H1 (cell line): ENCODE measurements around the gene PYGB. TPM values are rescaled to one million over a fixed set of nuclear protein-coding genes. Genes with fewer than 3 reads are reported as not detected.
A peak's percentile ranks its signal among the peaks of the same experiment; 100 is the strongest.

Experiments used
- CTCF ChIA-PET: fragments of 300-600 bp; sonication (Branson Sonifier 250); formaldehyde crosslinking; loops from one replicate; lab custom pipeline; 2021; ENCODE audit not compliant: partially characterized antibody; lab: Charles Lee
- POLR2A ChIA-PET: fragments of 300-600 bp; sonication (Branson Sonifier 250); formaldehyde crosslinking; loops from one replicate; lab custom pipeline; 2021; ENCODE audit warnings: inconsistent platforms; ENCODE audit not compliant: partially characterized antibody; lab: Charles Lee
- DNase-seq, 2 experiments: peaks; one replicate each; pipeline versions ENCODE4 v3.0.0 to v3.0.0-alpha.2; 2010 to 2022; ENCODE audit warnings: low spot score in 2 of 2, low read depth in 1 of 2, mixed read lengths in 1 of 2
- FAIRE-seq: peaks from 2 replicates; lab custom pipeline; 2011; peaks lifted over from hg19 to GRCh38; lab: Jason Lieb, UNC
- H2AFZ ChIP-seq: 2 replicates; pipeline ENCODE4 v1.8.1; 2012; ENCODE audit warnings: low read length, inconsistent platforms
- H2AK5ac ChIP-seq: 2 replicates; pipeline ENCODE4 v1.6.1; 2013; ENCODE audit warnings: low read depth, low read length
- H2BK120ac ChIP-seq: replicated peaks from 2 replicates; pipeline ENCODE3; 2013; ENCODE audit warnings: low read depth, low read length, inconsistent platforms
- H2BK12ac ChIP-seq: 2 replicates; pipeline ENCODE4 v1.6.1; 2013; ENCODE audit warnings: low read depth, low read length
- H2BK15ac ChIP-seq: 2 replicates; pipeline ENCODE4 v1.6.1; 2013; ENCODE audit warnings: low read length
- H2BK20ac ChIP-seq: 2 replicates; pipeline ENCODE4 v1.6.1; 2013; ENCODE audit warnings: low read length
- H2BK5ac ChIP-seq: 2 replicates; pipeline ENCODE4 v1.6.1; 2013; ENCODE audit warnings: low read depth, low read length
- H3K14ac ChIP-seq: 2 replicates; pipeline ENCODE4 v1.6.1; 2013; ENCODE audit warnings: inconsistent platforms; ENCODE audit not compliant: insufficient read length
- H3K18ac ChIP-seq: 2 replicates; pipeline ENCODE4 v1.6.1; 2013; ENCODE audit warnings: low read length; ENCODE audit errors: extremely low read depth
- H3K23ac ChIP-seq: 2 replicates; pipeline ENCODE4 v1.6.1; 2013; ENCODE audit warnings: inconsistent platforms; ENCODE audit not compliant: insufficient read length
- H3K23me2 ChIP-seq: 2 replicates; pipeline ENCODE4 v1.6.1; 2013; ENCODE audit warnings: low read depth, low read length
- H3K27ac ChIP-seq: 2 replicates; pipeline ENCODE4 v1.6.1; 2011; ENCODE audit warnings: low read depth, low read length, inconsistent platforms
- H3K27me3 ChIP-seq, 4 experiments: replicated peaks in 1 of 4; 1 replicate in 1 of 4; 2 replicates in 3 of 4; pipeline versions ENCODE4 v1.6.1 to v1.8.1; 2011 to 2013; ENCODE audit warnings: low read length in 3 of 4, mild to moderate bottlenecking in 3 of 4, inconsistent platforms in 2 of 4, mixed read lengths in 2 of 4, moderate library complexity in 1 of 4; ENCODE audit not compliant: control insufficient read depth in 3 of 4, insufficient read depth in 3 of 4; ENCODE audit errors: extremely low read depth in 1 of 4
- H3K36me3 ChIP-seq, 4 experiments: 2 replicates each; pipeline versions ENCODE4 v1.6.1 to v1.8.1; 2011 to 2013; ENCODE audit warnings: mild to moderate bottlenecking in 4 of 4, low read length in 3 of 4, moderate library complexity in 2 of 4, control low read depth in 1 of 4, inconsistent platforms in 1 of 4; ENCODE audit not compliant: insufficient read depth in 4 of 4, control insufficient read depth in 2 of 4
- H3K4ac ChIP-seq: replicated peaks from 2 replicates; pipeline ENCODE3; 2013; ENCODE audit warnings: low read length, low read depth, mixed read lengths, inconsistent platforms; ENCODE audit not compliant: insufficient read length
- H3K4me1 ChIP-seq, 4 experiments: replicated peaks in 1 of 4; 1 replicate in 1 of 4; 2 replicates in 3 of 4; pipeline versions ENCODE4 v1.6.1 to v1.8.1; 2011 to 2013; ENCODE audit warnings: low read length in 3 of 4, inconsistent platforms in 2 of 4, mixed read lengths in 1 of 4; ENCODE audit not compliant: insufficient read depth in 4 of 4, control insufficient read depth in 3 of 4
- H3K4me2 ChIP-seq, 2 experiments: 2 replicates each; pipeline versions ENCODE4 v1.6.1 to v1.8.1; 2011 to 2013; ENCODE audit warnings: low read depth in 2 of 2, low read length in 2 of 2, control low read depth in 1 of 2, inconsistent platforms in 1 of 2, mild to moderate bottlenecking in 1 of 2; ENCODE audit not compliant: insufficient read depth in 1 of 2
- H3K4me3 ChIP-seq, 4 experiments: fragments of 200-600, 300-600 bp in 1 of 4; sonication (generic), shearing (Covaris generic), sonication (Bioruptor Twin) in 1 of 4; 2 replicates each; pipeline versions ENCODE4 v1.5.1 to v1.8.1; 2011 to 2016; ENCODE audit warnings: low read length in 4 of 4, low read depth in 3 of 4, control low read depth in 2 of 4, inconsistent platforms in 2 of 4, mild to moderate bottlenecking in 2 of 4, mixed read lengths in 1 of 4, moderate library complexity in 1 of 4; ENCODE audit not compliant: insufficient read depth in 2 of 4; ENCODE audit errors: extremely low read depth in 1 of 4
- H3K56ac ChIP-seq: replicated peaks from 2 replicates; pipeline ENCODE3; 2013; ENCODE audit warnings: low read depth, mild to moderate bottlenecking, mixed read lengths, low read length, inconsistent platforms; ENCODE audit not compliant: insufficient read length
- H3K79me1 ChIP-seq: 2 replicates; pipeline ENCODE4 v1.6.1; 2013; ENCODE audit warnings: low read depth, low read length, control low read depth
- H3K79me2 ChIP-seq, 2 experiments: 2 replicates each; pipeline versions ENCODE4 v1.6.1 to v1.8.1; 2012 to 2013; ENCODE audit warnings: low read length in 2 of 2, mild to moderate bottlenecking in 2 of 2, inconsistent platforms in 1 of 2; ENCODE audit not compliant: insufficient read depth in 2 of 2, control insufficient read depth in 1 of 2
- H3K9ac ChIP-seq, 4 experiments: replicated peaks in 1 of 4; 1 replicate in 1 of 4; 2 replicates in 3 of 4; pipeline versions ENCODE4 v1.6.1 to v1.8.1; 2011 to 2013; ENCODE audit warnings: low read depth in 3 of 4, low read length in 3 of 4, control low read depth in 2 of 4, mild to moderate bottlenecking in 2 of 4, moderate library complexity in 2 of 4, inconsistent platforms in 1 of 4; ENCODE audit errors: extremely low read depth in 1 of 4
- H3K9me3 ChIP-seq, 2 experiments: 2 replicates each; pipeline versions ENCODE4 v1.6.1 to v1.8.1; 2012 to 2013; ENCODE audit warnings: mild to moderate bottlenecking in 2 of 2, moderate library complexity in 2 of 2, control low read depth in 1 of 2, inconsistent platforms in 1 of 2, low read depth in 1 of 2, low read length in 1 of 2, mixed read lengths in 1 of 2; ENCODE audit not compliant: insufficient read depth in 2 of 2
- H4K20me1 ChIP-seq, 2 experiments: replicated peaks in 1 of 2; 2 replicates each; pipeline versions ENCODE3 to v1.8.1; 2011 to 2013; ENCODE audit warnings: inconsistent platforms in 2 of 2, low read length in 2 of 2, mild to moderate bottlenecking in 1 of 2; ENCODE audit not compliant: insufficient read depth in 2 of 2, control insufficient read depth in 1 of 2
- H4K5ac ChIP-seq: 2 replicates; pipeline ENCODE4 v1.6.1; 2013; ENCODE audit warnings: low read length, low read depth, mixed read lengths, inconsistent platforms; ENCODE audit not compliant: insufficient read length
- H4K8ac ChIP-seq: 2 replicates; pipeline ENCODE4 v1.8.0; 2013; ENCODE audit warnings: mild to moderate bottlenecking, moderate library complexity, low read length, inconsistent platforms; ENCODE audit not compliant: insufficient read depth; ENCODE audit errors: extremely low read depth
- H4K91ac ChIP-seq: replicated peaks from 2 replicates; pipeline ENCODE3; 2013; ENCODE audit warnings: low read length, mixed read lengths, inconsistent platforms; ENCODE audit not compliant: insufficient read length
- CEBPB ChIP-seq: IDR thresholded peaks from 2 replicates; pipeline ENCODE4 v1.6.1; 2012; ENCODE audit warnings: low read depth, low read length
- RAD21 ChIP-seq, 2 experiments: IDR thresholded peaks in 1 of 2; conservative IDR thresholded peaks in 1 of 2; 2 replicates each; pipeline ENCODE4 v1.6.1; 2011; ENCODE audit warnings: low read depth in 2 of 2, low read length in 2 of 2, improper control_type of control experiment in 1 of 2, inconsistent platforms in 1 of 2, mild to moderate bottlenecking in 1 of 2, moderate library complexity in 1 of 2
- WGBS, 2 experiments: shearing (Covaris generic) in 1 of 2; methylation state at CpG; one replicate each; pipeline versions ENCODE4 v1.1.6 to v1.1.7; 2013 to 2015; ENCODE audit warnings: low lambda C conversion rate in 2 of 2, mixed read lengths in 2 of 2, inconsistent platforms in 1 of 2, low coverage in 1 of 2, missing lambda C conversion rate in 1 of 2; ENCODE audit not compliant: insufficient replicate concordance in 2 of 2, insufficient coverage in 1 of 2, insufficient read length in 1 of 2; ENCODE audit errors: extremely low coverage in 1 of 2, missing lambda C conversion rate in 1 of 2; 5-methylcytosine and 5-hydroxymethylcytosine counted together
- polyA plus RNA-seq, 7 experiments: library from polyadenylated mRNA; depleted of rRNA in 3 of 7; stranded (reverse) in 5 of 7; unstranded in 2 of 7; fragments of >200 nt in 5 of 7; fragments of 200-250 nt in 2 of 7; gene quantifications; 1 replicate in 5 of 7; 2 replicates in 1 of 7; 4 replicates in 1 of 7; pipeline versions ENCODE4 v1.2.1 to v1.2.3, GENCODE V29; 2011 to 2013; ENCODE audit warnings: missing spikeins in 2 of 7, mixed read lengths in 2 of 7
- total RNA-seq: library from RNA; stranded (reverse); fragmentation: NEBNext Ultra II Directional; extraction: Animal tissue kit (Norgen Biotek cat#: 25700); gene quantifications from 2 replicates; pipeline ENCODE4 v1.2.1, GENCODE V29; 2021
- TF ChIP-seq, protein P1 (sequence below), 3 experiments: IDR thresholded peaks; 1 replicate in 2 of 3; 2 replicates in 1 of 3; pipeline versions ENCODE4 v1.5.1 to v1.6.1; 2011; ENCODE audit warnings: low read length in 3 of 3, mild to moderate bottlenecking in 3 of 3, inconsistent platforms in 2 of 3, low read depth in 1 of 3, moderate library complexity in 1 of 3; ENCODE audit not compliant: insufficient read depth in 1 of 3; ENCODE audit errors: control extremely low read depth in 1 of 3
- TF ChIP-seq, protein P2 (sequence below): IDR thresholded peaks from 2 replicates; pipeline ENCODE4 v1.6.1; 2012; ENCODE audit warnings: low read length, inconsistent platforms

Gene PYGB
- total and polyA plus RNA-seq, 2 of the 8 experiments (the other 6 are each of a cell fraction or from before 2014, with no cell fraction given) = 26.6 to 56.0 TPM

DNA sequence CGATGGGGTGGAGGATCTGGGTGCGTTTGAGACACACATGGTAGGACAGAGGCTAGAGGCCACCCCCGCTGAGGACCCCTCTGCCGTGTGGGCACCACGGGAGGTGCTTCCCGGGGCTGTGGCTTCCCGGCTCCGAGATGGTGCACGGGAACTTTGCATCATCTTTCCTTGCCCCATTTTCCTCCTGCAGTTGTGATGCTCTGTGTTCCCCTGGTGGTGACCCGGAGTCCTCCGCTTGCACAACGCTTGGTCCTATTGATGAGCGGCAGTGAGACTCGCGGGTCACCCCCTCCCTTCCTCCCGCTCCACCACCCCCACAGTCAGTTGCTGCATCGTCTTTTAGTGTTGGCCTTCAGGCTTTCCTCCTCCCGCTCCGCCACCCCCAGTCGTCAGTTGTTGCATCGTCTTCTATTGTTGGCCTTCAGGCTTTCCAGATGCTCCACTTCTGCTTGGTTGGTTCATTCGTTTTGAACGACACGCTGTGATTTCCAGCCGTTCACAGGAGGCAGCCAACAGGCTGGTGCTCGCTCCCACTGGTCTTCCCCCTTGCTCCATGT is 37.3 kb downstream of the PYGB start:
- 88% methylated on average over 26 of the region's 26 CpGs; no CpG with 5 or more reads in 1 of the 2 experiments for WGBS, 2 experiments
- Histone ChIP-seq H4K5ac (no peak overlapping the region), H4K20me1 (peaks cover 0 to 14% of the 10 kb centered on the region in 2 experiments), H3K18ac (no peak overlapping the region), H3K36me3 (peaks cover 4 to 23% (median 14%) of the 10 kb centered on the region in 4 experiments; a peak in 5 of 8 replicates), H3K23me2 (no peaks in the 10 kb centered on the region), H3K14ac (no peak overlapping the region), H3K27me3 (no peaks in the 10 kb centered on the region), H4K8ac (peak overlapping the region; percentile 51; the same call in 1 of the 2 replicates), H3K4ac (no peak overlapping the region), H3K23ac (no peak overlapping the region), H2BK20ac (no peak overlapping the region), H3K9me3 (no peaks in the 10 kb centered on the region), H4K91ac (no peak overlapping the region), H3K4me2 (no peak overlapping the region), H3K79me1 (no peaks in the 10 kb centered on the region; the same call in 1 of the 2 replicates), H2AK5ac (no peak overlapping the region), H3K4me1 (no peaks in the 10 kb centered on the region), H2BK5ac (no peak overlapping the region), H2BK12ac (no peak overlapping the region; the same call in 1 of the 2 replicates), H3K9ac (no peak overlapping the region), H2BK15ac (no peak overlapping the region), H3K56ac (no peak overlapping the region), H3K4me3 (no peak overlapping the region), H2AFZ (no peak overlapping the region), H2BK120ac (no peak overlapping the region), H3K27ac (no peak overlapping the region), H3K79me2 (no peaks in the 10 kb centered on the region)
- POLR2A ChIA-PET = interaction anchor here (1.0 kb wide), 2 partner anchors 17 to 122 kb away, joined by 3 read pairs; partner anchors contain the start of gene GINS1
- no peak for FAIRE-seq
- CTCF ChIA-PET = interaction anchor here (1.2 to 1.5 kb wide), 3 partner anchors 9 to 86 kb away, joined by 3 to 7 read pairs (median 6); no protein-coding TSS in a partner anchor
- peak in 1 of 2 experiments; percentile 52 for DNase-seq
- TF ChIP-seq, protein P1, sequence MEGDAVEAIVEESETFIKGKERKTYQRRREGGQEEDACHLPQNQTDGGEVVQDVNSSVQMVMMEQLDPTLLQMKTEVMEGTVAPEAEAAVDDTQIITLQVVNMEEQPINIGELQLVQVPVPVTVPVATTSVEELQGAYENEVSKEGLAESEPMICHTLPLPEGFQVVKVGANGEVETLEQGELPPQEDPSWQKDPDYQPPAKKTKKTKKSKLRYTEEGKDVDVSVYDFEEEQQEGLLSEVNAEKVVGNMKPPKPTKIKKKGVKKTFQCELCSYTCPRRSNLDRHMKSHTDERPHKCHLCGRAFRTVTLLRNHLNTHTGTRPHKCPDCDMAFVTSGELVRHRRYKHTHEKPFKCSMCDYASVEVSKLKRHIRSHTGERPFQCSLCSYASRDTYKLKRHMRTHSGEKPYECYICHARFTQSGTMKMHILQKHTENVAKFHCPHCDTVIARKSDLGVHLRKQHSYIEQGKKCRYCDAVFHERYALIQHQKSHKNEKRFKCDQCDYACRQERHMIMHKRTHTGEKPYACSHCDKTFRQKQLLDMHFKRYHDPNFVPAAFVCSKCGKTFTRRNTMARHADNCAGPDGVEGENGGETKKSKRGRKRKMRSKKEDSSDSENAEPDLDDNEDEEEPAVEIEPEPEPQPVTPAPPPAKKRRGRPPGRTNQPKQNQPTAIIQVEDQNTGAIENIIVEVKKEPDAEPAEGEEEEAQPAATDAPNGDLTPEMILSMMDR (IDR thresholded peaks at IDR 0.05; ENCODE audit: control extremely low read depth in 1 of 3, insufficient read depth in 1 of 3, low read depth in 1 of 3, low read length in 3 of 3) = peak; percentile 15 to 34 (median 33); a peak in 3 of 4 replicates
- peak; percentile 28; a peak in 3 of 4 replicates for TF ChIP-seq RAD21 (IDR thresholded peaks at IDR 0.05 in 1 of 2, conservative IDR thresholded peaks at IDR 0.05 in 1 of 2; ENCODE audit: low read depth in 2 of 2, low read length in 2 of 2)
- TF ChIP-seq, protein P2, sequence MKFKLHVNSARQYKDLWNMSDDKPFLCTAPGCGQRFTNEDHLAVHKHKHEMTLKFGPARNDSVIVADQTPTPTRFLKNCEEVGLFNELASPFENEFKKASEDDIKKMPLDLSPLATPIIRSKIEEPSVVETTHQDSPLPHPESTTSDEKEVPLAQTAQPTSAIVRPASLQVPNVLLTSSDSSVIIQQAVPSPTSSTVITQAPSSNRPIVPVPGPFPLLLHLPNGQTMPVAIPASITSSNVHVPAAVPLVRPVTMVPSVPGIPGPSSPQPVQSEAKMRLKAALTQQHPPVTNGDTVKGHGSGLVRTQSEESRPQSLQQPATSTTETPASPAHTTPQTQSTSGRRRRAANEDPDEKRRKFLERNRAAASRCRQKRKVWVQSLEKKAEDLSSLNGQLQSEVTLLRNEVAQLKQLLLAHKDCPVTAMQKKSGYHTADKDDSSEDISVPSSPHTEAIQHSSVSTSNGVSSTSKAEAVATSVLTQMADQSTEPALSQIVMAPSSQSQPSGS = no peak
- TF ChIP-seq CEBPB = peak; percentile 36; the same call in 1 of the 2 replicates
